Measurements from ENCODE around the gene CEP112.

The CEP112 gene

DNA sequence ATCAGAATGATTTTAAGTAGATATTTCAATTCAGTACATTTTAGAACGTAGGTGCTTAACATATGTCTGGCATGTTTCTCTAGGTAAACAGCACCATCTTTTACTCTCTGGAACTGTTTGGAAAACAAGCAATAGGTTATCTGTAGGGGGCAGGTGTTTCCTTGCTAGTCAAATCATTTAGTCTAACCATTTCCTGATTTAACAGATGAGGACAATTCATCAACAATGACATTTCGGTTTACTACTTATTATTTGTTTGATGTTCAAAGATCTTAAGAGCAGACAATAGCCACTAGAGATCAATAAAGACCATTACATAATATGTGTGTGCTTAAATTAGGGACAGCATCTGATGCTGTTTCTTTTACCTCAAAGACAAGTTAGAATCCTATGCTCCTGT lies 173.1 kb downstream of the CEP112 start:
- H3K9ac ChIP-seq (ENCODE audit: low read length): no peak overlapping the region
- peaks cover 4% of the 10 kb centered on the region; the same call in 1 of the 2 replicates for H3K9me3 ChIP-seq (ENCODE audit: control insufficient read depth, insufficient read depth, low read depth, low read length)
- H3K4me3 ChIP-seq (ENCODE audit: low read depth, low read length): no peak overlapping the region
- no peaks in the 10 kb centered on the region for H3K36me3 ChIP-seq (ENCODE audit: control insufficient read depth, insufficient read depth, low read length)
- no peaks in the 10 kb centered on the region for H3K4me1 ChIP-seq (ENCODE audit: control insufficient read depth, insufficient read depth, low read length)
- H3K27me3 ChIP-seq (ENCODE audit: control insufficient read depth, insufficient read depth, low read length): no peaks in the 10 kb centered on the region
- H3K27ac ChIP-seq (ENCODE audit: low read depth, low read length): no peak overlapping the region

DNA sequence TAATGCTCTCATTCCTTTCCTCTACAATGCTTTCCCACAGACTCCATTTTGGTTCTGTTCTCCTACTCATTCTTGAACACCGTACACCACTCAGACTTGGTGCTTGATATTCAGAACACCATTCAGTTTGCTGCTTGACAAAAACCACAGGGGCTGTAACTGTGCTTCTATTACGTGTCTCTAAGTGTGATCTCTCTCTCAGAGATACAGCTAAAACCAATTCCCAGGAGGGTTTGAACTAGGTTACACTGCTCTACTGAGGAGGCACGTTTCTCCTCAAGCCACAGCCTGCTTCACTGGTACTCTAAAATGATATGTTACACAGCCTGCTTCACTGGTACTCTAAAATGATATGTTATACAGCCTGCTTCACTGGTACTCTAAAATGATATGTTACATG lies 175.7 kb downstream of the CEP112 start:
- Histone ChIP-seq H3K4me3 (ENCODE audit: low read depth, low read length) (no peak overlapping the region), H3K27ac (ENCODE audit: low read depth, low read length) (no peak overlapping the region), H3K27me3 (ENCODE audit: control insufficient read depth, insufficient read depth, low read length) (no peaks in the 10 kb centered on the region), H3K36me3 (ENCODE audit: control insufficient read depth, insufficient read depth, low read length) (no peaks in the 10 kb centered on the region), H3K9ac (ENCODE audit: low read length) (no peak overlapping the region), H3K4me1 (ENCODE audit: control insufficient read depth, insufficient read depth, low read length) (no peaks in the 10 kb centered on the region), H3K9me3 (ENCODE audit: control insufficient read depth, insufficient read depth, low read depth, low read length) (no peaks in the 10 kb centered on the region)

DNA sequence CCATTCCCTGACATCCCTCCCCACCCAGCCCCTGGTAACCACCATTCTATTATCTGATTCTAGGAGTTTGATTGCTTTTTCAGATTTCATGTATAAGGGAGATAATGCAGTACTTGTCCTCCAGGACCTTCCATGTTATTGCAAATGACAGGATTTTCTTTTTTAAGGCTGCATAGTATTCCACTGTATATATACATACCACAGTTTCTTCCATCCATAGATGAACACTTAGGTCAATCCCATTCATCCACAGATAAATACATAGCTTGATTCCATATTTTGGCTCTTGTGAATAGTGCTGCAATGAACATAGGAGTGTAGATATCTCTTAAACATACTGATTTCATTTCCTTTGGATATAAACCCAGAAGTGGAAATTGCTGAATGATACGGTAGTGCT lies 183.3 kb downstream of the CEP112 start:
- no peaks in the 10 kb centered on the region for H3K27me3 ChIP-seq (ENCODE audit: control insufficient read depth, insufficient read depth, low read length)
- H3K9me3 ChIP-seq (ENCODE audit: control insufficient read depth, insufficient read depth, low read depth, low read length): 0 out of 2 replicates have a peak, but pooled peaks cover 7% of the 10 kb centered on the region
- H3K27ac ChIP-seq (ENCODE audit: low read depth, low read length): no peak overlapping the region
- no peak overlapping the region for H3K4me3 ChIP-seq (ENCODE audit: low read depth, low read length)
- no peaks in the 10 kb centered on the region for H3K36me3 ChIP-seq (ENCODE audit: control insufficient read depth, insufficient read depth, low read length)
- no peak overlapping the region for H3K9ac ChIP-seq (ENCODE audit: low read length)
- H3K4me1 ChIP-seq (ENCODE audit: control insufficient read depth, insufficient read depth, low read length): no peaks in the 10 kb centered on the region

DNA sequence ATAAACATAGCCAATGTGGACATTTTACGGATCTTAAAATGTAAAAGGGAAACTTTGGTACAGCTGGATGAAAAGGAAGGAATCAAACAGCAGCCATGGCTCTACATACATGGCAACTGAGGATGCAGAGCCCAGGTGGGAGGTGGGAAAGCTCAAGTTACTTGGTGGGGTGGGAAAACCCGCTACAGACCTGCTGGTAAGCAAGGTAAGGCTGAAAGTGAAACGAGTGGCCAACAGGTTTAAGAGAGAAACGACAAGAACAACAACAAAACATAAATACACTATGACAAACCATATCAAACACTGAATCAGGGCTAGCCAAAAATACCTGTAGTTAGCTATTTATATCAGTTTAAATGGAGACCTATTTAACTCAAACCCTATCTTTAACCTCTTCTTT lies 185.3 kb downstream of the CEP112 start:
- Histone ChIP-seq H3K9me3 (ENCODE audit: control insufficient read depth, insufficient read depth, low read depth, low read length) (0 out of 2 replicates have a peak, but pooled peaks cover 7% of the 10 kb centered on the region), H3K27ac (ENCODE audit: low read depth, low read length) (no peak overlapping the region), H3K4me1 (ENCODE audit: control insufficient read depth, insufficient read depth, low read length) (no peaks in the 10 kb centered on the region), H3K4me3 (ENCODE audit: low read depth, low read length) (no peak overlapping the region), H3K9ac (ENCODE audit: low read length) (no peak overlapping the region), H3K27me3 (ENCODE audit: control insufficient read depth, insufficient read depth, low read length) (no peaks in the 10 kb centered on the region), H3K36me3 (ENCODE audit: control insufficient read depth, insufficient read depth, low read length) (no peaks in the 10 kb centered on the region)

DNA sequence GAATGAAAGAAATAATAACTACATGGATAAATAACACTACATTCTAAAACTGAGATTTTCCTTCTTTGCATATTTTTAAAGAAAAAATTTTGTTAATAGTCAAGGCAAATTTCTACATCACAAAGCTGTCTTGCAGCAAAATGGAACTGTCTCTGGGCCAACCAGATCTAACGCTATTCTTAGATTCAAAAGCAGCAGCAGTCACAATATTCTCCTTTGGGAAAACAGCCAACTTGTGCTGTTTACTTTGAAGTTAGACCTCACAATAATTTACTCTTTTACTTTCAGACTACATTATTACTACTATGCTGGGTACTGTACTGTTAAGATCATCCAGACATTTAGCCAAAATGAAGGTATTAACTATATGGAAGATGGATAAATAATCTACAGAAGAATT lies 189.1 kb downstream of the CEP112 start:
- Histone ChIP-seq H3K27ac (ENCODE audit: low read depth, low read length) (no peak overlapping the region), H3K9ac (ENCODE audit: low read length) (no peak overlapping the region), H3K4me1 (ENCODE audit: control insufficient read depth, insufficient read depth, low read length) (no peaks in the 10 kb centered on the region), H3K4me3 (ENCODE audit: low read depth, low read length) (no peak overlapping the region), H3K9me3 (ENCODE audit: control insufficient read depth, insufficient read depth, low read depth, low read length) (no peaks in the 10 kb centered on the region), H3K36me3 (ENCODE audit: control insufficient read depth, insufficient read depth, low read length) (0 out of 2 replicates have a peak, but pooled peaks cover 2% of the 10 kb centered on the region), H3K27me3 (ENCODE audit: control insufficient read depth, insufficient read depth, low read length) (no peaks in the 10 kb centered on the region)

DNA sequence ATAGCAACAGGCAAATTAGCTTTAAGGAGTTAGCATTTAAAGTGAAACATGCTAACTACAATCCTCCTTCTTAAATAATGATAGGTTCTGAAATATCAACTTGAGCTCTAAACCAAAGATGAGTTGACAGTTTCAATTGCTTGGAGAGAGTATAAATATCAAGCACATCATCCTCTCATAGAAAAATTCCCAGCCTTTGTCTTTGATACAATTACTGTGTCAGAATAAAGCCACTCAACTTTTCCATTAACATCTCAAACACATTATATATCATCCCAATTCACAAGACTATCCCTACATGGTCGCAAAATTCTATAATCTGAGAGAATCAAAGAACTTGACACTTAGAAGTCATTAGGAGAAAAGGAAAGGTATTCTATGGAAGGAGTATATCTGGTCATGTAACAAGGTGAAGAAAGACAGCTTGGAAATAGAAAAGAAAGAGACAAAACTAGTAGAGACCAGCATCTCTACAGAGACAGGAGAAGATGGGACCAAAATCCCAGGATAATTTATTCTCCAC lies 189.8 kb downstream of the CEP112 start:
- H3K9ac ChIP-seq (ENCODE audit: low read length): no peak overlapping the region
- H3K4me1 ChIP-seq (ENCODE audit: control insufficient read depth, insufficient read depth, low read length): no peaks in the 10 kb centered on the region
- H3K27me3 ChIP-seq (ENCODE audit: control insufficient read depth, insufficient read depth, low read length): no peaks in the 10 kb centered on the region
- H3K4me3 ChIP-seq (ENCODE audit: low read depth, low read length): no peak overlapping the region
- H3K36me3 ChIP-seq (ENCODE audit: control insufficient read depth, insufficient read depth, low read length): 0 out of 2 replicates have a peak, but pooled peaks cover 2% of the 10 kb centered on the region
- H3K9me3 ChIP-seq (ENCODE audit: control insufficient read depth, insufficient read depth, low read depth, low read length): no peaks in the 10 kb centered on the region
- H3K27ac ChIP-seq (ENCODE audit: low read depth, low read length): no peak overlapping the region

- H3K4me1 ChIP-seq (ENCODE audit: control insufficient read depth, insufficient read depth, low read length): no peaks in the 10 kb centered on the region
- H3K27me3 ChIP-seq (ENCODE audit: control insufficient read depth, insufficient read depth, low read length): no peaks in the 10 kb centered on the region
- no peak overlapping the region for H3K9ac ChIP-seq (ENCODE audit: low read length)
- no peak overlapping the region for H3K4me3 ChIP-seq (ENCODE audit: low read depth, low read length)
- H3K9me3 ChIP-seq (ENCODE audit: control insufficient read depth, insufficient read depth, low read depth, low read length): no peaks in the 10 kb centered on the region
- H3K36me3 ChIP-seq (ENCODE audit: control insufficient read depth, insufficient read depth, low read length): 0 out of 2 replicates have a peak, but pooled peaks cover 2% of the 10 kb centered on the region
- no peak overlapping the region for H3K27ac ChIP-seq (ENCODE audit: low read depth, low read length)
These were observed 191.7 kb downstream of the CEP112 start for GRCh38 chr17:66000216-66000615.

DNA sequence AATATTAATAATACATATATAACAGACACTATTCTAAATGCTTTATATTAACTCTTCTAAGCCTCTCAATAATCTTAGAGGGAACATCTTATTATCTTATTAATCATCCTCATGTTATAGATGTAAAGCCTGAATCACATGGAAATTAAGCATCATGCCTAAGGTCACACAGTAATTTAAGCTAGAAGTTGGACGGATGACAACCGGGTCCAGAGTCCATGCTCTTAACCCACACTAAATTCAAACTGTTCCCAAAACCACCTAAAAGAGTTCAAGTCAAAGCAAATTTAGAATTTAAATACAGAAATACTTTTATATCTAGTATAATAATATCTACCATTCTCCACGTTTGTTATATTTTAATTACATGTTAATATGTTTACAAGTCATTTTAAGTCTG lies 193.3 kb downstream of the CEP112 start:
- no peak overlapping the region for H3K27ac ChIP-seq (ENCODE audit: low read depth, low read length)
- 0 out of 2 replicates have a peak, but pooled peaks cover 2% of the 10 kb centered on the region for H3K36me3 ChIP-seq (ENCODE audit: control insufficient read depth, insufficient read depth, low read length)
- no peaks in the 10 kb centered on the region for H3K4me1 ChIP-seq (ENCODE audit: control insufficient read depth, insufficient read depth, low read length)
- H3K9ac ChIP-seq (ENCODE audit: low read length): no peak overlapping the region
- no peak overlapping the region for H3K4me3 ChIP-seq (ENCODE audit: low read depth, low read length)
- no peaks in the 10 kb centered on the region for H3K27me3 ChIP-seq (ENCODE audit: control insufficient read depth, insufficient read depth, low read length)
- no peaks in the 10 kb centered on the region for H3K9me3 ChIP-seq (ENCODE audit: control insufficient read depth, insufficient read depth, low read depth, low read length)

- no peaks in the 10 kb centered on the region for H3K27me3 ChIP-seq (ENCODE audit: control insufficient read depth, insufficient read depth, low read length)
- H3K9ac ChIP-seq (ENCODE audit: low read length): no peak overlapping the region
- H3K9me3 ChIP-seq (ENCODE audit: control insufficient read depth, insufficient read depth, low read depth, low read length): no peaks in the 10 kb centered on the region
- no peak overlapping the region for H3K27ac ChIP-seq (ENCODE audit: low read depth, low read length)
- H3K36me3 ChIP-seq (ENCODE audit: control insufficient read depth, insufficient read depth, low read length): no peaks in the 10 kb centered on the region
- H3K4me3 ChIP-seq (ENCODE audit: low read depth, low read length): no peak overlapping the region
- no peaks in the 10 kb centered on the region for H3K4me1 ChIP-seq (ENCODE audit: control insufficient read depth, insufficient read depth, low read length)
These were observed 197.3 kb downstream of the CEP112 start for GRCh38 chr17:65994679-65995078.

GRCh38 chr17:65994114-65994513 lies 197.8 kb downstream of the CEP112 start:
- no peaks in the 10 kb centered on the region for H3K9me3 ChIP-seq (ENCODE audit: control insufficient read depth, insufficient read depth, low read depth, low read length)
- no peak overlapping the region for H3K4me3 ChIP-seq (ENCODE audit: low read depth, low read length)
- no peaks in the 10 kb centered on the region for H3K27me3 ChIP-seq (ENCODE audit: control insufficient read depth, insufficient read depth, low read length)
- no peak overlapping the region for H3K27ac ChIP-seq (ENCODE audit: low read depth, low read length)
- H3K36me3 ChIP-seq (ENCODE audit: control insufficient read depth, insufficient read depth, low read length): no peaks in the 10 kb centered on the region
- no peak overlapping the region for H3K9ac ChIP-seq (ENCODE audit: low read length)
- H3K4me1 ChIP-seq (ENCODE audit: control insufficient read depth, insufficient read depth, low read length): no peaks in the 10 kb centered on the region

- H3K9me3 ChIP-seq (ENCODE audit: control insufficient read depth, insufficient read depth, low read depth, low read length): peaks cover 3% of the 10 kb centered on the region; the same call in 1 of the 2 replicates
- H3K4me3 ChIP-seq (ENCODE audit: low read depth, low read length): no peak overlapping the region
- H3K27me3 ChIP-seq (ENCODE audit: control insufficient read depth, insufficient read depth, low read length): no peaks in the 10 kb centered on the region
- H3K9ac ChIP-seq (ENCODE audit: low read length): no peak overlapping the region
- H3K36me3 ChIP-seq (ENCODE audit: control insufficient read depth, insufficient read depth, low read length): no peaks in the 10 kb centered on the region
- peaks cover 3% of the 10 kb centered on the region; the same call in 1 of the 2 replicates for H3K4me1 ChIP-seq (ENCODE audit: control insufficient read depth, insufficient read depth, low read length)
- H3K27ac ChIP-seq (ENCODE audit: low read depth, low read length): no peak overlapping the region
These were observed 201.3 kb downstream of the CEP112 start for GRCh38 chr17:65990593-65990992.

Data from HUES6 (cell line).